ENCODE data around the gene ZNF865.

DNA sequence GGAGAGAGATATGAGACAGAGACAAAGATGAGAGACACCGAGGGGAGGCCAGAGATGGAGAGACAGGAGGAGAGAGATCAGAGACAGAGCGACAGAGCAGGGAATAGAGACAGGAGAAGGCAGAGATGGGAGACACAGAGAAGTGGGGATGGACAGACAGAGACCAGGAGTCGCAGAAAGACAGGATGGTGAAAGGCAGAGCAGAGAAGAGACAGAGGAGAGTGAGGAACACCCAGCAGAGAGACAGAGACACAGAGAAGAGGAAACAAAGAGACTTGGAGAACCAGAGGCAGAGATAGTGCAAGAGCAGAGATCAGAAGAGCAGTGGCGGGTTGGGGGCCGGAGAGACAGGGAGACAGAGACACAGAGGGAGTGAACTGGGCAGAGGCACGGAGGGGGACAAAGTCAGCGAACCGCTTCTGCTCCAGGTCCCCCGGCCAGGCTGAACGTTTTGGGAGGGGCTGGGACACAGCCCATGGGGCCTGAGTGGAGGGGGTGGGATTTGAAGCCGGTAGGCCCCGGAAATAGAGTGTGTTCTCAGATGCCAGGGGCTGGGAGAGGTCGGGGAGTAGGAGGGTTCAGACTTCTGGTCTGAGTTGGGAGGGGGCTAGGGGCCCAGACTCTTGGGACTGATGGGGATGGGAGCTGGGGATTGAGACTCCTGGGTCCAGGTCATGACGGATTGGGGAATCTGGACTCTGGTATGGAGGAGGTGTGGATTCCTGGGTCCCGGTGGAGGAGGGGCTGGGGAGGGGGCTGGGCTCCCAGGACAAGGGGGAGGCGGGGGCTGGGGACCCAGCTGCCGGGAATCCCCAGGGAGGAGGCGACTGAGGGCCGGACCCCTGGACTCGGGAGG lies 25.5 kb upstream of the ZNF865 start:
- TF ChIP-seq, protein P1, sequence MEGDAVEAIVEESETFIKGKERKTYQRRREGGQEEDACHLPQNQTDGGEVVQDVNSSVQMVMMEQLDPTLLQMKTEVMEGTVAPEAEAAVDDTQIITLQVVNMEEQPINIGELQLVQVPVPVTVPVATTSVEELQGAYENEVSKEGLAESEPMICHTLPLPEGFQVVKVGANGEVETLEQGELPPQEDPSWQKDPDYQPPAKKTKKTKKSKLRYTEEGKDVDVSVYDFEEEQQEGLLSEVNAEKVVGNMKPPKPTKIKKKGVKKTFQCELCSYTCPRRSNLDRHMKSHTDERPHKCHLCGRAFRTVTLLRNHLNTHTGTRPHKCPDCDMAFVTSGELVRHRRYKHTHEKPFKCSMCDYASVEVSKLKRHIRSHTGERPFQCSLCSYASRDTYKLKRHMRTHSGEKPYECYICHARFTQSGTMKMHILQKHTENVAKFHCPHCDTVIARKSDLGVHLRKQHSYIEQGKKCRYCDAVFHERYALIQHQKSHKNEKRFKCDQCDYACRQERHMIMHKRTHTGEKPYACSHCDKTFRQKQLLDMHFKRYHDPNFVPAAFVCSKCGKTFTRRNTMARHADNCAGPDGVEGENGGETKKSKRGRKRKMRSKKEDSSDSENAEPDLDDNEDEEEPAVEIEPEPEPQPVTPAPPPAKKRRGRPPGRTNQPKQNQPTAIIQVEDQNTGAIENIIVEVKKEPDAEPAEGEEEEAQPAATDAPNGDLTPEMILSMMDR (IDR thresholded peaks at IDR 0.05): no peak
- TF ChIP-seq POLR2A (IDR thresholded peaks at IDR 0.05): no peak

Data from Peyer's patch (tissue), 4 donors.